HepG2 (cell line): ENCODE measurements around the gene ZBTB46. TPM values are rescaled to one million over a fixed set of nuclear protein-coding genes. Genes with fewer than 3 reads are reported as not detected.

Experiments used
- ATAC-seq: fragments of 200-7000 bp; cut with Tn5 transposase; 3 replicates; pipeline ENCODE4 v1.9.1; 2020; ENCODE audit warnings: mild to moderate bottlenecking, moderate library complexity
- BruUV-seq: library from RNA; stranded (reverse); fragments of 400-500 nt; replicated peaks from 2 replicates; lab custom pipeline; 2021; lab: Mats Ljungman, UMichigan
- CTCF ChIA-PET: fragments of 300-600 bp; formaldehyde crosslinking; extraction: SDS; loops from one replicate; lab custom pipeline; 2021; ENCODE audit warnings: low total read pairs, inconsistent platforms, low intra/inter-chr PET ratio; lab: Yijun Ruan, JAX
- POLR2A ChIA-PET: fragments of 350-600 bp; sonication (Branson Sonifier 250); formaldehyde crosslinking; loops from one replicate; lab custom pipeline; 2020; ENCODE audit warnings: antibody characterized with exemption, inconsistent platforms; lab: Yijun Ruan, JAX
- DNase-seq: peaks from one replicate; pipeline ENCODE4 v3.0.0-alpha.2; 2015; ENCODE audit warnings: low spot score
- FAIRE-seq: peaks from 3 replicates; lab custom pipeline; 2011; peaks lifted over from hg19 to GRCh38; lab: Jason Lieb, UNC
- H2AFZ ChIP-seq: one replicate; pipeline ENCODE4 v1.6.1; 2011; ENCODE audit warnings: low read length, inconsistent platforms
- H3K27ac ChIP-seq: fragments of 300-600 bp; 3 replicates; pipeline ENCODE4 v1.8.0; 2011; ENCODE audit warnings: mixed run types, mild to moderate bottlenecking, mixed read lengths, low read length, inconsistent platforms; ENCODE audit not compliant: insufficient read depth; ENCODE audit errors: extremely low read length
- H3K27me3 ChIP-seq, 2 experiments: fragments of 200-600 bp in 1 of 2; 2 replicates in 1 of 2; 3 replicates in 1 of 2; pipeline versions ENCODE4 v1.6.0 to v1.8.0; 2011; ENCODE audit warnings: low read length in 2 of 2, mild to moderate bottlenecking in 2 of 2, moderate library complexity in 2 of 2, inconsistent platforms in 1 of 2; ENCODE audit not compliant: insufficient read depth in 2 of 2, control insufficient read depth in 1 of 2
- H3K36me3 ChIP-seq, 2 experiments: fragments of 200-600 bp in 1 of 2; replicated peaks in 1 of 2; 2 replicates in 1 of 2; 3 replicates in 1 of 2; pipeline versions ENCODE4 v1.5.1 to v1.8.0; 2011; ENCODE audit warnings: low read length in 2 of 2, inconsistent platforms in 1 of 2; ENCODE audit not compliant: insufficient read depth in 2 of 2, control insufficient read depth in 1 of 2
- H3K4me1 ChIP-seq: 2 replicates; pipeline ENCODE4 v1.5.1; 2012; ENCODE audit warnings: low read length, inconsistent platforms; ENCODE audit not compliant: insufficient read depth
- H3K4me2 ChIP-seq: 2 replicates; pipeline ENCODE4 v1.6.0; 2011; ENCODE audit warnings: low read depth, low read length, inconsistent platforms
- H3K4me3 ChIP-seq, 3 experiments: fragments of 200-600 bp in 1 of 3; sonication (generic), shearing (Covaris generic) in 1 of 3; replicated peaks in 1 of 3; 2 replicates each; pipeline ENCODE4 v1.5.1; 2011 to 2016; ENCODE audit warnings: low read length in 3 of 3, inconsistent platforms in 2 of 3, low read depth in 2 of 3, mild to moderate bottlenecking in 2 of 3, control low read depth in 1 of 3, mixed read lengths in 1 of 3; ENCODE audit not compliant: insufficient read depth in 1 of 3
- H3K79me2 ChIP-seq: one replicate; pipeline ENCODE4 v1.6.1; 2011; ENCODE audit warnings: low read length, inconsistent platforms; ENCODE audit not compliant: insufficient read depth
- H3K9ac ChIP-seq: 2 replicates; pipeline ENCODE4 v1.6.0; 2011; ENCODE audit warnings: mild to moderate bottlenecking, low read depth, low read length, inconsistent platforms; ENCODE audit not compliant: insufficient read depth
- H3K9me3 ChIP-seq: 2 replicates; pipeline ENCODE4 v1.5.1; 2012; ENCODE audit warnings: mild to moderate bottlenecking, low read length
- H4K20me1 ChIP-seq: 2 replicates; pipeline ENCODE4 v1.6.0; 2011; ENCODE audit warnings: inconsistent platforms, mild to moderate bottlenecking, low read length, moderate library complexity; ENCODE audit not compliant: insufficient read depth
- CBX1 ChIP-seq: IDR thresholded peaks from one replicate; pipeline ENCODE4 v1.6.1; 2016; ENCODE audit warnings: antibody characterized with exemption, low read depth
- CC2D1A ChIP-seq: sonication (generic); formaldehyde crosslinking; IDR thresholded peaks from 2 replicates; pipeline ENCODE4 v1.8.1; 2023; ENCODE audit warnings: mild to moderate bottlenecking, missing genetic modification reagents
- HNRNPH1 ChIP-seq: fragments of 200-400 bp; formaldehyde crosslinking; optimal IDR thresholded peaks from 2 replicates; pipeline ENCODE3; 2017; ENCODE audit warnings: mild to moderate bottlenecking, low read depth, low read length
- NFYB ChIP-seq: sonication (generic); formaldehyde crosslinking; IDR thresholded peaks from 2 replicates; pipeline ENCODE4 v1.4.0; 2020; ENCODE audit warnings: missing genetic modification reagents
- RAD21 ChIP-seq: fragments of 450-650 bp; formaldehyde crosslinking; IDR thresholded peaks from 2 replicates; pipeline ENCODE4 v1.5.0; 2020; ENCODE audit warnings: mild to moderate bottlenecking
- TCF12 ChIP-seq, 2 experiments: fragments of 450-650 bp in 1 of 2; sonication (generic) in 1 of 2; formaldehyde crosslinking in 1 of 2; IDR thresholded peaks; 2 replicates each; pipeline versions ENCODE4 v1.6.1 to v1.8.0; 2017 to 2022; ENCODE audit warnings: antibody characterized with exemption in 1 of 2, mild to moderate bottlenecking in 1 of 2, missing genetic modification reagents in 1 of 2, moderate library complexity in 1 of 2
- TCF7 ChIP-seq: sonication (generic); IDR thresholded peaks from 2 replicates; pipeline ENCODE4 v1.6.1; 2016; ENCODE audit warnings: antibody characterized with exemption, low read depth
- ZBTB46 ChIP-seq: sonication (generic); formaldehyde crosslinking; IDR thresholded peaks from 2 replicates; pipeline ENCODE4 v1.4.0; 2020; ENCODE audit warnings: mild to moderate bottlenecking, missing genetic modification reagents, borderline replicate concordance
- ZMYM2 ChIP-seq: sonication (generic); formaldehyde crosslinking; IDR thresholded peaks from 2 replicates; pipeline ENCODE4 v1.8.0; 2022; ENCODE audit warnings: mild to moderate bottlenecking, missing genetic modification reagents
- ZNF335 ChIP-seq: sonication (generic); formaldehyde crosslinking; IDR thresholded peaks from 2 replicates; pipeline ENCODE4 v1.4.0; 2020; ENCODE audit warnings: missing genetic modification reagents
- ZNF512B ChIP-seq: sonication (generic); formaldehyde crosslinking; IDR thresholded peaks from 2 replicates; pipeline ENCODE4 v1.5.1; 2020; ENCODE audit warnings: missing genetic modification reagents, mild to moderate bottlenecking, borderline replicate concordance
- ZNF547 ChIP-seq: sonication (generic); formaldehyde crosslinking; IDR thresholded peaks from 2 replicates; pipeline ENCODE4 v1.5.1; 2020; ENCODE audit warnings: mild to moderate bottlenecking, missing genetic modification reagents
- ZNF549 ChIP-seq: sonication (generic); formaldehyde crosslinking; IDR thresholded peaks from 2 replicates; pipeline ENCODE4 v1.5.0; 2020; ENCODE audit warnings: missing genetic modification reagents
- ZNF777 ChIP-seq: sonication (generic); formaldehyde crosslinking; IDR thresholded peaks from 2 replicates; pipeline ENCODE4 v1.4.0; 2020; ENCODE audit warnings: missing genetic modification reagents
- ZNF792 ChIP-seq: IDR thresholded peaks from 2 replicates; pipeline ENCODE4 v1.6.1; 2016
- WGBS: methylation state at CpG from one replicate; pipeline ENCODE4 v1.1.6; 2017; ENCODE audit warnings: low lambda C conversion rate; 5-methylcytosine and 5-hydroxymethylcytosine counted together
- in situ Hi-C: cut with HindIII; loops from 2 replicates; pipeline ENCODE4 v1.10.0; 2017; ENCODE audit warnings: low pct_unique_long_range_greater_than_20kb; ENCODE audit not compliant: extremely low pct_ligation_motif_present
- intact Hi-C: fragments of 100-400 bp; cut with micrococcal nuclease; formaldehyde crosslinking; loops from one replicate; pipeline ENCODE4 v1.10.0; 2022; ENCODE audit not compliant: unreplicated experiment
- polyA plus RNA-seq, 8 experiments: library from polyadenylated mRNA; depleted of rRNA in 3 of 8; stranded (reverse) in 7 of 8; unstranded in 1 of 8; fragments of >200 nt; fragmentation: Illumina TruSeq in 4 of 8; extraction: Trizol in 4 of 8; gene quantifications; 2 replicates each; pipeline versions ENCODE4 v1.2.1 to v1.2.3, GENCODE V29; 2011 to 2016; ENCODE audit warnings: low read depth in 4 of 8, missing spikeins in 1 of 8, mixed read lengths in 1 of 8; ENCODE audit not compliant: insufficient read depth in 1 of 8
- total RNA-seq, 5 experiments: library from RNA; depleted of rRNA; stranded (reverse); fragments of >200 nt; fragmentation: Illumina TruSeq; extraction: Trizol; gene quantifications; 2 replicates each; pipeline ENCODE4 v1.2.3, GENCODE V29; 2016; ENCODE audit warnings: low read depth in 1 of 5
- TF ChIP-seq, protein P1 (sequence below): sonication (generic); formaldehyde crosslinking; IDR thresholded peaks from 2 replicates; pipeline ENCODE4 v1.4.0; 2020; ENCODE audit warnings: missing genetic modification reagents
- TF ChIP-seq, protein P2 (sequence below): sonication (generic); formaldehyde crosslinking; IDR thresholded peaks from 2 replicates; pipeline ENCODE4 v1.5.0; 2020; ENCODE audit warnings: mild to moderate bottlenecking, missing genetic modification reagents

The ZBTB46 gene
- total and polyA plus RNA-seq, 2 of the 13 experiments (the other 11 are each of a cell fraction or from before 2014, with no cell fraction given), result 1.6 to 13.5 TPM

- Histone ChIP-seq H3K27ac (peak overlapping the region; percentile 15), H3K27me3 (peaks cover 16 to 46% of the 10 kb centered on the region in 2 experiments), H3K9ac (peak overlapping the region; percentile 44; the same call in 1 of the 2 replicates), H3K4me1 (peaks cover 62% of the 10 kb centered on the region), H2AFZ (no peak overlapping the region), H3K4me3 (peak overlapping the region; percentile 55 to 78 (median 60)), H3K4me2 (peak overlapping the region; percentile 83), H3K79me2 (no peaks in the 10 kb centered on the region), H3K36me3 (no peaks in the 10 kb centered on the region), H4K20me1 (peaks cover 4% of the 10 kb centered on the region; the same call in 1 of the 2 replicates), H3K9me3 (no peaks in the 10 kb centered on the region)
- FAIRE-seq (no peak), ATAC-seq (peak; percentile 70), DNase-seq (peak; percentile 64)
- in situ Hi-C loops, result no loop called here
- intact Hi-C loops, result no loop called here
- ChIA-PET CTCF (no interaction called here), POLR2A (interaction anchor here (1.3 kb wide), 1 partner anchor 33 kb away, joined by 3 read pairs; the partner anchor contains the start of gene TPD52L2)
- BruUV-seq, result no TSS peak
- 32% methylated on average over 22 of the region's 76 CpGs for WGBS
- no peak for TF ChIP-seq TCF7
- TF ChIP-seq, protein P1, sequence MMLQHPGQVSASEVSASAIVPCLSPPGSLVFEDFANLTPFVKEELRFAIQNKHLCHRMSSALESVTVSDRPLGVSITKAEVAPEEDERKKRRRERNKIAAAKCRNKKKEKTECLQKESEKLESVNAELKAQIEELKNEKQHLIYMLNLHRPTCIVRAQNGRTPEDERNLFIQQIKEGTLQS (CRISPR knock-in tag), result no peak; the same call in 1 of the 2 replicates
- TF ChIP-seq HNRNPH1, result no peak
- peak; percentile 51 for TF ChIP-seq RAD21 (CRISPR knock-in tag)
- peak; percentile 84 for TF ChIP-seq ZMYM2 (CRISPR knock-in tag)
- TF ChIP-seq, protein P2, sequence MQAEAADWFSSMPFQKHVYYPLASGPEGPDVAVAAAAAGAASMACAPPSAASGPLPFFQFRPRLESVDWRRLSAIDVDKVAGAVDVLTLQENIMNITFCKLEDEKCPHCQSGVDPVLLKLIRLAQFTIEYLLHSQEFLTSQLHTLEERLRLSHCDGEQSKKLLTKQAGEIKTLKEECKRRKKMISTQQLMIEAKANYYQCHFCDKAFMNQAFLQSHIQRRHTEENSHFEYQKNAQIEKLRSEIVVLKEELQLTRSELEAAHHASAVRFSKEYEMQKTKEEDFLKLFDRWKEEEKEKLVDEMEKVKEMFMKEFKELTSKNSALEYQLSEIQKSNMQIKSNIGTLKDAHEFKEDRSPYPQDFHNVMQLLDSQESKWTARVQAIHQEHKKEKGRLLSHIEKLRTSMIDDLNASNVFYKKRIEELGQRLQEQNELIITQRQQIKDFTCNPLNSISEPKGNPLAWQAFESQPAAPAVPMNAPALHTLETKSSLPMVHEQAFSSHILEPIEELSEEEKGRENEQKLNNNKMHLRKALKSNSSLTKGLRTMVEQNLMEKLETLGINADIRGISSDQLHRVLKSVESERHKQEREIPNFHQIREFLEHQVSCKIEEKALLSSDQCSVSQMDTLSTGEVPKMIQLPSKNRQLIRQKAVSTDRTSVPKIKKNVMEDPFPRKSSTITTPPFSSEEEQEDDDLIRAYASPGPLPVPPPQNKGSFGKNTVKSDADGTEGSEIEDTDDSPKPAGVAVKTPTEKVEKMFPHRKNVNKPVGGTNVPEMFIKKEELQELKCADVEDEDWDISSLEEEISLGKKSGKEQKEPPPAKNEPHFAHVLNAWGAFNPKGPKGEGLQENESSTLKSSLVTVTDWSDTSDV (CRISPR knock-in tag), result peak; percentile 91; the same call in 1 of the 2 replicates
- TF ChIP-seq CC2D1A (CRISPR knock-in tag), result no peak
- TF ChIP-seq ZBTB46 (CRISPR knock-in tag), result 0 out of 2 replicates have a peak, but pooled peaks have one; percentile 54
- peak; percentile 75 for TF ChIP-seq CBX1
- no peak for TF ChIP-seq ZNF335 (CRISPR knock-in tag)
- no peak for TF ChIP-seq TCF12 (IDR thresholded peaks at IDR 0.05)
- TF ChIP-seq TCF12 (CRISPR knock-in tag; IDR thresholded peaks at IDR 0.05), result 0 out of 2 replicates have a peak, but pooled peaks have one; percentile 7
- 0 out of 2 replicates have a peak, but pooled peaks have one; percentile 34 for TF ChIP-seq ZNF792 (CRISPR knock-in tag)
- TF ChIP-seq ZNF547 (CRISPR knock-in tag), result peak; percentile 97
- peak; percentile 63 for TF ChIP-seq NFYB
- no peak for TF ChIP-seq ZNF512B (CRISPR knock-in tag)
- peak; percentile 59; the same call in 1 of the 2 replicates for TF ChIP-seq ZNF549 (CRISPR knock-in tag)
- TF ChIP-seq ZNF777, result peak; percentile 99
These were observed 1.1 kb upstream of the ZBTB46 start for GRCh38 chr20:63831993-63832686.
